Measurements from ENCODE around the gene FGF4. TPM values are rescaled to one million over a fixed set of nuclear protein-coding genes. Genes with fewer than 3 reads are reported as not detected.

FGF4 gene
- not detected in 2 replicates for total RNA-seq

DNA sequence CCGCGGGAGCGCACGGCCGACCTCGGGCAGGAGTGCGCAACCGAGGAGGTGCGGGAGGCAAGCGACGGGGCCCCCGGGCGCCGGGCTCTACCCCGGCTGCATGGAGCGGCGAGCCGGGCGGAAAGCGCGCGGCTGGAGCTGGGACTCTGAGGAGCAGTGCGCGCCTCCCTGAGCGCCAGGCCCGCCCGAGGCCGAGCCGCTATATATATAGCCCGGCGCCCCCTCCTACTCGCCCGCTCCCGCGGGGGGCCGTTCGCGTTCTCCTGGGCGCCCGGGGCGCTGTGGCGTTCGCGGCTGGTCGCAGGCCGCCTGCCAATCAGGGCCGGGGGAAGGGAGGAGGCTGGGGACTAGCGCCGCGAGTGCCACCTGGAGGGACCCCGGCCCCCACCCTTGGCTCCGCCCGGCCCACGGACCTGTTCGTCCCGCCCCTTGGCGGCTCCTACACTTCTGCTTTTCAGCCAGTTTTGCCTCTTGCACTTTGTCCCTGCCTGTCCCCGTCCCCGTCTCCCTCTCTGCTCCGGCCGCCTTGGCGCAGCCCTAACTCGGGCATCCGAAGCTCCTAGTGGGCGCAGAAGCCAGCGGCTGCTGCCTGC lies at the start of gene FGF4:
Gene FGF4, minus strand, starts transcription at position 179 of the 593 bp plus-strand sequence. CDS start 257 bp downstream, outside the sequence.

DNA sequence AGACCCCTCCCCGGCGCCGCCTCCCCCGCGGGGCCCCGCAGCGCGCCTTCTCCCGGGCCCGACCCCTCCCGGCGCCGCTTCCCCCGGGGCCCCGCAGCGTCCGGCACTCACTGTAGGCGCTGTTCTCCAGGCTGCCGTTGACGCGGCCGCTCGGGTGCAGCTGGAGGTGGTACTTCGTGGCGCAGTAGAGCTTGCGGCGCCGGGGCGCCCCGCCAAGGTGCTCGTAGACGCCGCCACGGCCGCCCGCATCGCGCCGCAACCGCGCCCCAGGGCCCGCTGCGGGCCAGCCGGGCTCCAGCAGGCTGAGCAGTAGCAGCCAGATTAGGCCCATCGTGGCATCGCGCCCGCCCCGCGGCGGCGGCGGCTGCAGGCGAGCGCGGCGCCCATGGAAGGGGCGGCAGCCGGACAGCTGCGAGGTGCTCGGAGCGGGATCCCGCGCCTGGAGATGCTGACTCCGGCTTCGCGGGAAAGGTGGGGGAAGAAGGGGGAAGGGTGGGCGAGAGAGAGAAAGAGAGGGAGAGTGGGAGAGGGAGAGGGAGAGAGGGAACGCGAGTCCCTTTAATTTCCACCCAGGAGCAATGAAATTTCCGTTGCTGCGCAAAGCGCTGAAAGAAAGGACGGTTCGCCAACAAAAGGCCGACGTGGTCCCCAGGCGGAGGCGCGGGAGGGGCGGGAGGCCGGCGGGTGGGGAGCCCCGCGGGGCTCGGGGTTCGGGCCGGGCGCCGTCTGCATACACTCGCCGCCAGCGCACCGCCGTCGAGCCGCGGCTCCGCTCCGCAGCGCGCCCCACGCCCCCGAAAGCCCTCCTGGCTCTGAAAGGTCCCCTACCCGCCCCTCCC lies 43.7 kb upstream of the FGF4 start, which contains the start of gene FGF3:
Gene FGF3, minus strand, starts transcription at position 814 of the 839 bp plus-strand sequence. Its CDS starts 483 bp downstream, at position 331.

Other genes with a start within 250 kb of the FGF4 start
- gene CCND1, start 134.2 kb downstream of the FGF4 start, total RNA-seq: 524 and 1,083 TPM in 2 replicates
- gene LTO1, start 100.0 kb downstream of the FGF4 start, total RNA-seq: 25.6 and 26.4 TPM in 2 replicates
- not detected in 2 replicates for gene FGF19, start 71.3 kb downstream of the FGF4 start, total RNA-seq
- gene FGF3, start 44.1 kb upstream of the FGF4 start, total RNA-seq: not detected in 2 replicates

All from uterine smooth muscle cell (primary cell).